Neural cell (in vitro differentiated cells): ENCODE results near the gene JDP2.

ENCODE experiments used
- EP300 ChIP-seq: fragments of 450-650 bp; conservative IDR thresholded peaks from 2 replicates; pipeline ENCODE4 v1.6.1; 2014; ENCODE audit warnings: antibody characterized with exemption, mild to moderate bottlenecking, moderate library complexity; ENCODE audit not compliant: poor library complexity, severe bottlenecking
- EZH2 ChIP-seq: fragments of 200-600, 300-800 bp; shearing (Covaris generic), sonication (generic); IDR thresholded peaks from 2 replicates; pipeline ENCODE4 v1.6.1; 2014; ENCODE audit warnings: antibody characterized with exemption, low read length, borderline replicate concordance, mild to moderate bottlenecking; ENCODE audit not compliant: insufficient read depth, poor library complexity, severe bottlenecking
- MXI1 ChIP-seq: fragments of 450-650 bp; conservative IDR thresholded peaks from 2 replicates; pipeline ENCODE4 v1.6.1; 2014; ENCODE audit warnings: antibody characterized with exemption, mild to moderate bottlenecking; ENCODE audit not compliant: poor library complexity, severe bottlenecking
- POLR2AphosphoS5 ChIP-seq: IDR thresholded peaks from 2 replicates; pipeline ENCODE4 v1.6.1; 2012
- RAD21 ChIP-seq: fragments of 450-650 bp; conservative IDR thresholded peaks from 2 replicates; pipeline ENCODE4 v1.6.1; 2014; ENCODE audit warnings: antibody characterized with exemption, mild to moderate bottlenecking, moderate library complexity
- TF ChIP-seq, protein P1 (sequence below): fragments of 450-650 bp; IDR thresholded peaks from 2 replicates; pipeline ENCODE4 v1.5.1; 2014; ENCODE audit warnings: antibody characterized with exemption, mild to moderate bottlenecking, moderate library complexity; ENCODE audit not compliant: poor library complexity, severe bottlenecking
- TF ChIP-seq, protein P2 (sequence below): IDR thresholded peaks from 2 replicates; pipeline ENCODE4 v1.6.1; 2012; ENCODE audit warnings: borderline replicate concordance

DNA sequence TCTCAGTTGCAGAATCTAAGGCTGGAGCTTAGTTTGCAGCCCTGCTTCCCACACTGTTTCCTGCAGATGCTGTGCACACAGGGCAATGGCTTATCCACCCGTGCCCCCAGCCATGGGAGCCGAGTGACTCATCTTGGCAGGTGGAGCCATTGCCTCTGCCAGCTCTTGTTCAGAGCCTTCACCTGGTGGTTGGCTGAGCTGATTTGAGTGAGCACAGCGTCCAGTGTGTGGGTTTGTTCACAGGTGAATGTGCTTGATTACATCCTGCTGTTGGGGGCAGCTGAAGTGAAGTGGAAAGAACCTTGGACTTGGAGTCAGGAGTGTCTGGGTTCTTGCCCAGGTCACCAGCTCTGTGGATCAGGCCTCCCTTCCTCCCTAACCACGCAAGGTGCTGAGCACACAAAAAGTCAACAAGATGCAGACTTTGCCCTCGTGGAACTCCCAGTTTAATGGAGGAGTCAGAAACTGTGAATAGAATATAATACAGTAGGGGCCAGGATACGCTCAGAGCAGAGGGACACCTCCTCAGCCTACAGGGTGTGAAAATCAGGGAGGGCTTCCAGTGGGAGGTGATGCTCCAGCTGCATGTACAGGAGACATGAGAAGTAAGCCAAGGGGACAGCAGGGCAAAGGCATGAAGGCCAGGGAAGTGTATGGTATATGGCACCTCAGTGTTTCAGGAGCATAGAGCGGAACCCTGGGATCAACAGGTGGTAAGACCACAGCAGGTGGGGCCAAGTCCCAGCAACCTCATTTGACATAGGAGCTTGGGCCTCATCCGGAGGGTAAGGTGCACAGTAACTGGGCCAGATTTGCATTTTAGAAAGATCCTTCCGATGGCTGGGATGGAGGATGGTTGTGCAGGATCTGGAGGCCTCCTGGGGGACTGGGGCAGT lies 22.8 kb downstream of the JDP2 start:
- TF ChIP-seq, protein P1, sequence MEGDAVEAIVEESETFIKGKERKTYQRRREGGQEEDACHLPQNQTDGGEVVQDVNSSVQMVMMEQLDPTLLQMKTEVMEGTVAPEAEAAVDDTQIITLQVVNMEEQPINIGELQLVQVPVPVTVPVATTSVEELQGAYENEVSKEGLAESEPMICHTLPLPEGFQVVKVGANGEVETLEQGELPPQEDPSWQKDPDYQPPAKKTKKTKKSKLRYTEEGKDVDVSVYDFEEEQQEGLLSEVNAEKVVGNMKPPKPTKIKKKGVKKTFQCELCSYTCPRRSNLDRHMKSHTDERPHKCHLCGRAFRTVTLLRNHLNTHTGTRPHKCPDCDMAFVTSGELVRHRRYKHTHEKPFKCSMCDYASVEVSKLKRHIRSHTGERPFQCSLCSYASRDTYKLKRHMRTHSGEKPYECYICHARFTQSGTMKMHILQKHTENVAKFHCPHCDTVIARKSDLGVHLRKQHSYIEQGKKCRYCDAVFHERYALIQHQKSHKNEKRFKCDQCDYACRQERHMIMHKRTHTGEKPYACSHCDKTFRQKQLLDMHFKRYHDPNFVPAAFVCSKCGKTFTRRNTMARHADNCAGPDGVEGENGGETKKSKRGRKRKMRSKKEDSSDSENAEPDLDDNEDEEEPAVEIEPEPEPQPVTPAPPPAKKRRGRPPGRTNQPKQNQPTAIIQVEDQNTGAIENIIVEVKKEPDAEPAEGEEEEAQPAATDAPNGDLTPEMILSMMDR: no peak
- no peak for TF ChIP-seq EP300
- TF ChIP-seq EZH2: no peak
- TF ChIP-seq RAD21: no peak
- TF ChIP-seq POLR2AphosphoS5: no peak
- TF ChIP-seq, protein P2, sequence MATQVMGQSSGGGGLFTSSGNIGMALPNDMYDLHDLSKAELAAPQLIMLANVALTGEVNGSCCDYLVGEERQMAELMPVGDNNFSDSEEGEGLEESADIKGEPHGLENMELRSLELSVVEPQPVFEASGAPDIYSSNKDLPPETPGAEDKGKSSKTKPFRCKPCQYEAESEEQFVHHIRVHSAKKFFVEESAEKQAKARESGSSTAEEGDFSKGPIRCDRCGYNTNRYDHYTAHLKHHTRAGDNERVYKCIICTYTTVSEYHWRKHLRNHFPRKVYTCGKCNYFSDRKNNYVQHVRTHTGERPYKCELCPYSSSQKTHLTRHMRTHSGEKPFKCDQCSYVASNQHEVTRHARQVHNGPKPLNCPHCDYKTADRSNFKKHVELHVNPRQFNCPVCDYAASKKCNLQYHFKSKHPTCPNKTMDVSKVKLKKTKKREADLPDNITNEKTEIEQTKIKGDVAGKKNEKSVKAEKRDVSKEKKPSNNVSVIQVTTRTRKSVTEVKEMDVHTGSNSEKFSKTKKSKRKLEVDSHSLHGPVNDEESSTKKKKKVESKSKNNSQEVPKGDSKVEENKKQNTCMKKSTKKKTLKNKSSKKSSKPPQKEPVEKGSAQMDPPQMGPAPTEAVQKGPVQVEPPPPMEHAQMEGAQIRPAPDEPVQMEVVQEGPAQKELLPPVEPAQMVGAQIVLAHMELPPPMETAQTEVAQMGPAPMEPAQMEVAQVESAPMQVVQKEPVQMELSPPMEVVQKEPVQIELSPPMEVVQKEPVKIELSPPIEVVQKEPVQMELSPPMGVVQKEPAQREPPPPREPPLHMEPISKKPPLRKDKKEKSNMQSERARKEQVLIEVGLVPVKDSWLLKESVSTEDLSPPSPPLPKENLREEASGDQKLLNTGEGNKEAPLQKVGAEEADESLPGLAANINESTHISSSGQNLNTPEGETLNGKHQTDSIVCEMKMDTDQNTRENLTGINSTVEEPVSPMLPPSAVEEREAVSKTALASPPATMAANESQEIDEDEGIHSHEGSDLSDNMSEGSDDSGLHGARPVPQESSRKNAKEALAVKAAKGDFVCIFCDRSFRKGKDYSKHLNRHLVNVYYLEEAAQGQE: no peak
- no peak for TF ChIP-seq MXI1
